Fibroblast of the conjunctiva (primary cell): Measurements from ENCODE around the gene XRCC3.

ENCODE experiments used
- DNase-seq: peaks from one replicate; pipeline ENCODE4 v3.0.0-alpha.2; 2010; ENCODE audit warnings: low read depth

Gene XRCC3

DNA sequence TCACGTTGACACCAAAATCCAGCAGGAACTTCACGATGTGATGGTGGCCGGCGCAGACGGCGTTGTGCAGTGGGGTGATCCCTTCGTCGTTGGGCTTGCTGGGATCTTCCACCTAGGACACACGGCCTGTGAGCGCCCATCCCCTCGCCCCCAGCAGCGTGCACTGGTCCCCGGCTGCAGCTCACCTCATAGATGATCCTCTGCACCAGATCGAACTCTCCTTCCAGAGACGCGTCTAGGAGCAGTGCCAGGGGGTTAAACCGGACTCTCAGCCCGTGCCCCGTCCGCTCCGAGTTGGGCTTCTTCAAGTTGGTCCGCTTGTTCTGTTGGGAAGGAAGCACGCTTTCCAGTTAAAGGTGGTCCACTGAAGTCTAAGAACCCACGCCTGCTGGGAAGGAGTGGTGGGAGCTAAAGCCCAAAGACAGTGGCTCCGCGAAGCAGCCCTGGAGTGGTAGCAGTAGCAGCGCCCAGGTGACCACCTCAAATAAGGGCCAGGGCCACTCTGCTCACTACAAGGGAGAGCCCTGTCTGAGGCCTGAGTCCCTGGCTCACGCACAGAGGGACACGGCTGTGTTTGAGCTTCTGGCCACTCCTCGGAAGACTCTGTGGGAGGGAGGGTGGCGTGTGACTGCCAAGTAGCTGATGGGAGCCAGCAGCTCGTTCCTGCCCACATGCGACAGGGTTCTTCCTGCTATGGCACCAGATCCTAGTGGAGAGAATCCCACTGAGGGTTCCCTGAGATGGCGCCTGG lies 23.6 kb upstream of the XRCC3 start:
- DNase-seq: no peak

DNA sequence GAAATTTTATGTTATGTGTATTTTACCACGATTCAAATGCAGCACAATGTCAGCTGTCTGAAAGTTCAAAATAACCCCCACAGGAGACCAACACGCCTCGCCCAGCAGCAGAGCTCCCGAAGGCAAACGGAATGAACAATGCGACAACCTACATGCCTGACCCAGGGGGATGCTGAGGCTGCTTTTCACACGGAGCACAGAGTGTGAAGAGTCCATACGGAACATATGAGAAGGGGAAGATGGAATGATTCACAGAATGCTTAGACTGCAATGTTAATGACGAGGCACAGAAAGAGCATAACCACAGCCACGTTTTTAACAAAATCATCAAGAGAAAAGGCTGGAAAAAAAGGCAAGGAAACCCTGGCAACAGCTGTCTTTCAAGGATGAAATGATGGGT lies 22.9 kb upstream of the XRCC3 start:
- no peak for DNase-seq

DNA sequence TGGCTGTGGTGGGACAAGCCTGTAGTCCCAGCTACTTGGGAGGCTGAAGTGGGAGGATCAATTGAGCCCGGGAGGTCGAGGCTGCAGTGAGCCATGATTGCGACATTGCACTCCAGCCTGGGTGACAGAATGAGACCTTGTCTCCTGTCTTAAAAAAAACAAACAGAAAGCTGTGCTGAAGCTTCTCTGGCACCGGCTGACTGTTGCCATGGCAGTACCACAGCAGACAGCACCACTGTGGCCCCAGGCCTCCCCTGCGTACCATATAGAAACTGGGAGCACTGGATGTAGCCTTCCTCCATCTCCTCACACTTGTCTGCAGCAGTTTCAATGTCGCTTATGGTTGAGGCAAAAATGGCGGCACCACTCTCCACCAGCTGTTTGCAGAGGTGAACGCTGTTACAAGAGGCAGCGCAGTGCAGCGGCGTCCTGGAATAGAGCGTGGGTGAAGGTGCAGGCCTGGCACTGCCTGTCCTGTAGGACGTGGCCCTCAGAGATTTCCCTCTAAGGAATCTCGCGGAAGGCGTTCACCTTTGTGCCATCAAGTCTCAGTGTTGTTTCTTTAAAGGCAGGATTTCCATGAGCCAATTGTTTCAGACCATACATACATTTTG lies 22.3 kb upstream of the XRCC3 start:
- no peak for DNase-seq

- no peak for DNase-seq
Measured at GRCh38 chr14:103736546-103737431, 21.5 kb upstream of the XRCC3 start.

- no peak for DNase-seq
Measured at GRCh38 chr14:103735815-103736545, 20.7 kb upstream of the XRCC3 start.

DNA sequence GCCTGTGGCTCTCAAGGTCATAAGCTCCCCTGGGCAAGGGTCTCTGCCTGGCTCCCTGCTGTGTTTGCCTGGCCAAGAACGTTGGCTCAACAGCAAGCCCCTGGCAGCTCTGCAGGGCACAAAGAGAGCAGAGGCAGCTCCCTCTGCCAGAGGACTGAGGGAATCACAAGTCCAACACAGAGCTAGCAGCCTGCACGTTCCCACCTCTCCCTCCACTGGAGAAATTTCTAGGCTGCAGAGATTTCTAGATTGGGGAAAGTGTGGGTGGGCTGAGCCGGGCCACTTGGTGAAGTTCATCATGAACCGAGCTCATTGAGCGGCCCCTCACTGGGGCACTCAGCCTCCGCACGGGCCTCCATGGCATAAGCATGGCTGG lies 20.2 kb upstream of the XRCC3 start:
- DNase-seq: no peak

GRCh38 chr14:103735022-103735421 lies 19.8 kb upstream of the XRCC3 start:
- no peak for DNase-seq

DNA sequence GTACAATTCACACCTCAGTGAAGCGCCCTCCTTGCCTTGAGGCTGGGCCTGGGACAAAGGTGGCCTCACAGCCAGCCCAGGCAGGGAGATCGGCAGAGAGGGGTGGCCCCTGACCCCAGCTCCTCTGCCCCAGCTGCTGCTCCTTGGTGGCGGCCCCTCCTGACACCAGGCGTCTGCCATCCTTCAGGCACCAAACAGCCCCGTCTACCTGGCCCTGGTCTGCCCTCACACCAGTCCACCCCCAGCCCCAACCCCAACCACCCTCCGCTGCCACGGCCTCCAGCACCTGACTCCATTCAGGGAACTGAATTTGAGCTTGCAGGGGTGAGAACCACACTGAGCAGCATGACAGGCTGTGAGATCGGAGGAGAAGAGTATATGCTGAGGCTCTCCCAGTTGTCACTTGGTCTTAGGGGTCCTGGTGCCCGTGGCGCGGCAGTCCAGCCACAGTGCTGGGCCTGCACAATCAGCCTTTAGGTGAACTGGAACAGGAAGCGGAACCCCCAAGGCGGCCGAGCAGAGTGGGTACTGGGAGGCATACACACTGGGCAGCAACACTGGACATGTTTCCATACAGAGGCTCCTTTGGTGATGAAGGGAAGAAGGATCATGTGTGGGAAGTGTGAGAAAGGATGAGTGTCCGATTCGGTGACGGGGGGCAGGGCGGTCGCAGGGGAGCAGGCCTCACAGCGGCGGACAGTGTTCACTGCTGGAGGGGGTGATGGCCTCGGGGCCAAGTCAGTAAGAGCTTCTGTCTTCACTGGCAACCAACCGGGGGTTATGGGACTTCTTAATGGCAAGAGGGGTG lies 19.0 kb upstream of the XRCC3 start:
- no peak for DNase-seq

GRCh38 chr14:103733651-103734050 lies 18.4 kb upstream of the XRCC3 start:
- no peak for DNase-seq

GRCh38 chr14:103732868-103733620 lies 17.8 kb upstream of the XRCC3 start:
- no peak for DNase-seq

- DNase-seq: no peak
Measured at GRCh38 chr14:103731916-103732867, 16.9 kb upstream of the XRCC3 start.

- DNase-seq: no peak
Measured at GRCh38 chr14:103731481-103731880, 16.2 kb upstream of the XRCC3 start.

DNA sequence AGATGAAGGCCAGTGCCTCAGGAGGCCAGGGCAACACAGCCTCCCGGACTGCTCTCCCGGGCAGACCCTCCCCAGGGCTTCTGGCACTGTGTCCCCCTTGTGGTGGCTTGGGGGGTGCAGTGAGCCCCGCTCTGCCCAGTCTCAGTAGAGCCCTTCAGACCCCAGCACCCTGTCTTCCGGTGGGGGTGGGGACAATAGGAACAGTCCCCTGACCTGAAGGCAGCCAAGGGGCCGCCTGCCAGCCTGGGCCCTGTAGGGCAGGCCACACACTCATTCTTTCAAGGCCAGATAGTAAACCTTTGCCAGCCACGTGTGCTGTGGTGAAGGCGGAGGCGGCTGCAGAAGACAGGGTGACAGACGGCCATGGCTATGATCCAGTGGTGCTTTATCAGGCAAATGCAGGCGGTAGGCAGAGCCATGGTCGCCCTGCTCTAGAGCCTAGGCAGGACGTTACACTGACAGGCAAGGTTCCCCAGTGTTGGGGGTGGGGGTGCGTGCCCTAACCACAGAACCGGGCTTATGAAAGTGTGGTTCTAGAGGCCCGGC lies 15.3 kb upstream of the XRCC3 start:
- no peak for DNase-seq

- DNase-seq: no peak
Measured at GRCh38 chr14:103729496-103730448, 14.5 kb upstream of the XRCC3 start.

GRCh38 chr14:103728721-103729120 lies 13.5 kb upstream of the XRCC3 start:
- no peak for DNase-seq

GRCh38 chr14:103728141-103728540 lies 12.9 kb upstream of the XRCC3 start:
- no peak for DNase-seq

DNA sequence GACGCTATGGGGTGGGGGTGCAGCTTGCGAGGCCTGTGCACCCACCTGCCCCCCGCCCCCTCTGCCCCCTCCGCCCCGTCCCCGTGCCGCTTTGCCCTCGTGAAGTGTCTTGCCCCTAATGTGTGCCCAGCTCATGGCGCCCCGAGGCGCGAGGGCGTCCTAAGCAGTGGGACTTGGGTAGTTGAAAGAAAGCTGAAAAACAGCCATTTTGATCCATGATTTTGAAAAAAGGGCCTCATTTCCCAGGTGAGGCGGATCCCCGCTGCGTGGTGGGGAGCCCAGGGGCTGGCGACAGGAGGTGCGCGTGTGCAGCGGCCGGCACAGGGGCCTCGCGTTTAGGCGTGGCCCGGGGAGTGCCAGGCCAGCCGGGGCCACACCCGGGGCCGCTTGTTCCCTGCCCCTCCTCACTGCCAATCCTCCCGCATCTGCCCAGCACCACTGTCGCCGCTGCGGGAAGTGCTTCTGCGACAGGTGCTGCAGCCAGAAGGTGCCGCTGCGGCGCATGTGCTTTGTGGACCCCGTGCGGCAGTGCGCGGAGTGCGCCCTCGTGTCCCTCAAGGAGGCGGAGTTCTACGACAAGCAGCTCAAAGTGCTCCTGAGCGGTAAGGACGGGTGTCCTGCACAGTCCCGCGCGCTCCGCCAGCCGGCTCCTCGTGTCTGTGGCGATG lies 12.2 kb upstream of the XRCC3 start:
- DNase-seq: no peak
